Measurements from ENCODE around the gene COPG2. TPM values are rescaled to one million over a fixed set of nuclear protein-coding genes. Genes with fewer than 3 reads are reported as not detected.
A peak's percentile ranks its signal among the peaks of the same experiment; 100 is the strongest.

Gene COPG2
- polyA plus RNA-seq, 6 donors from 2014 or later, result 1.5 to 7.3 (median 2.0) TPM; not detected in 1

GRCh38 chr7:130500463-130500862 is 168.1 kb downstream of the COPG2 start:
- no peak overlapping the region for H3K4me3 Mint-ChIP-seq
- no peak overlapping the region for H3K27ac Mint-ChIP-seq
- no peaks in the 10 kb centered on the region for H3K9me3 Mint-ChIP-seq
- DNase-seq (no peak), ATAC-seq (ENCODE audit: low read depth in 2 of 2) (no peak)
- no peaks in the 10 kb centered on the region for H3K27me3 Mint-ChIP-seq
- peaks cover 0 to 7% of the 10 kb centered on the region in 2 donors for H3K36me3 Mint-ChIP-seq
- no peaks in the 10 kb centered on the region for H3K4me1 Mint-ChIP-seq

- ATAC-seq (ENCODE audit: low read depth in 2 of 2) (no peak), DNase-seq (no peak)
- Mint-ChIP-seq H3K27me3 (peaks cover 23 to 27% (median 23%) of the 10 kb centered on the region in 3 donors), H3K27ac (no peak overlapping the region), H3K9me3 (peaks cover 0 to 6% (median 2%) of the 10 kb centered on the region in 7 donors), H3K4me3 (no peak overlapping the region), H3K36me3 (no peaks in the 10 kb centered on the region), H3K4me1 (peaks cover 8 to 29% (median 17%) of the 10 kb centered on the region in 3 donors)
Observed at GRCh38 chr7:130494431-130494858, 174.1 kb downstream of the COPG2 start.

- Mint-ChIP-seq H3K4me3 (peak overlapping the region; percentile 23 to 86 (median 73)), H3K27me3 (peaks cover 23 to 38% (median 33%) of the 10 kb centered on the region in 3 donors), H3K36me3 (no peaks in the 10 kb centered on the region), H3K27ac (no peak overlapping the region), H3K9me3 (peaks cover 0 to 6% (median 2%) of the 10 kb centered on the region in 7 donors), H3K4me1 (peaks cover 8 to 29% (median 17%) of the 10 kb centered on the region in 3 donors)
- no peak for DNase-seq
- no peak for ATAC-seq (ENCODE audit: low read depth in 2 of 2)
Observed at GRCh38 chr7:130493275-130493873, 175.2 kb downstream of the COPG2 start.

GRCh38 chr7:130492523-130493274 is 175.8 kb downstream of the COPG2 start:
- no peak for ATAC-seq (ENCODE audit: low read depth in 2 of 2)
- H3K9me3 Mint-ChIP-seq, result peaks cover 0 to 6% (median 2%) of the 10 kb centered on the region in 7 donors
- DNase-seq, result no peak
- H3K27me3 Mint-ChIP-seq, result peaks cover 23 to 38% (median 33%) of the 10 kb centered on the region in 3 donors
- H3K27ac Mint-ChIP-seq, result no peak overlapping the region
- H3K4me1 Mint-ChIP-seq, result peaks cover 8 to 29% (median 17%) of the 10 kb centered on the region in 3 donors
- H3K4me3 Mint-ChIP-seq, result peak overlapping the region; percentile 55 to 86 (median 73)
- no peaks in the 10 kb centered on the region for H3K36me3 Mint-ChIP-seq

GRCh38 chr7:130491841-130492522 is 176.6 kb downstream of the COPG2 start, which contains the start of gene MEST:
Gene MEST (plus strand): TSS chr7:130492085. CDS start chr7:130492314, 229 bp downstream.
- no peaks in the 10 kb centered on the region for H3K36me3 Mint-ChIP-seq
- H3K27ac Mint-ChIP-seq, result peak within 1 kb of the TSS in 1 of 6 donors; percentile 92
- H3K4me3 Mint-ChIP-seq, result peak within 1 kb of the TSS; percentile 73 to 86 (median 80)
- peaks cover 0 to 6% (median 2%) of the 10 kb centered on the region in 7 donors for H3K9me3 Mint-ChIP-seq
- H3K4me1 Mint-ChIP-seq, result peaks cover 11 to 32% (median 20%) of the 10 kb centered on the region in 3 donors
- H3K27me3 Mint-ChIP-seq, result peaks cover 28 to 41% (median 34%) of the 10 kb centered on the region in 3 donors
- DNase-seq, result no peak
- peak; percentile 42 to 43 for ATAC-seq (ENCODE audit: low read depth in 2 of 2)

GRCh38 chr7:130490888-130491804 is 177.4 kb downstream of the COPG2 start:
- no peak for DNase-seq
- Mint-ChIP-seq H3K27ac (peak overlapping the region in 1 of 6 donors; percentile 92), H3K4me3 (peak overlapping the region; percentile 73 to 86 (median 76)), H3K27me3 (peaks cover 35 to 43% (median 39%) of the 10 kb centered on the region in 3 donors), H3K4me1 (peaks cover 18 to 37% (median 29%) of the 10 kb centered on the region in 3 donors), H3K9me3 (peaks cover 0 to 6% (median 2%) of the 10 kb centered on the region in 7 donors), H3K36me3 (no peaks in the 10 kb centered on the region)
- ATAC-seq (ENCODE audit: low read depth in 2 of 2), result peak; percentile 33 to 39

GRCh38 chr7:130490311-130490791 is 178.2 kb downstream of the COPG2 start:
- H3K4me1 Mint-ChIP-seq, result peaks cover 26 to 45% (median 37%) of the 10 kb centered on the region in 3 donors
- peaks cover 39 to 48% (median 46%) of the 10 kb centered on the region in 3 donors for H3K27me3 Mint-ChIP-seq
- peak overlapping the region in 5 of 8 donors; percentile 15 to 77 (median 74) for H3K4me3 Mint-ChIP-seq
- H3K27ac Mint-ChIP-seq, result no peak overlapping the region
- no peak for ATAC-seq (ENCODE audit: low read depth in 2 of 2)
- DNase-seq, result no peak
- peaks cover 0 to 6% (median 2%) of the 10 kb centered on the region in 7 donors for H3K9me3 Mint-ChIP-seq
- no peaks in the 10 kb centered on the region for H3K36me3 Mint-ChIP-seq

GRCh38 chr7:130489140-130489983 is 179.2 kb downstream of the COPG2 start:
- Mint-ChIP-seq H3K27me3 (peaks cover 47 to 49% (median 48%) of the 10 kb centered on the region in 3 donors), H3K4me3 (peak overlapping the region in 1 of 8 donors; percentile 74), H3K9me3 (peaks cover 0 to 6% (median 2%) of the 10 kb centered on the region in 7 donors), H3K4me1 (peaks cover 33 to 46% (median 41%) of the 10 kb centered on the region in 3 donors), H3K36me3 (no peaks in the 10 kb centered on the region), H3K27ac (no peak overlapping the region)
- DNase-seq, result no peak
- no peak for ATAC-seq (ENCODE audit: low read depth in 2 of 2)

GRCh38 chr7:130488392-130489139 is 180.0 kb downstream of the COPG2 start:
- peak overlapping the region in 4 of 8 donors; percentile 5 to 74 (median 29) for H3K4me3 Mint-ChIP-seq
- no peak for ATAC-seq (ENCODE audit: low read depth in 2 of 2)

GRCh38 chr7:130486954-130487436 is 181.6 kb downstream of the COPG2 start:
- ATAC-seq (ENCODE audit: low read depth in 2 of 2), result no peak
- Mint-ChIP-seq H3K27me3 (peaks cover 39 to 48% (median 43%) of the 10 kb centered on the region in 3 donors), H3K27ac (peak overlapping the region in 3 of 6 donors; percentile 64 to 80 (median 77))

More at GRCh38 chr7:130488392-130489139, 180.0 kb downstream of the COPG2 start:
- Mint-ChIP-seq H3K27me3 (peaks cover 46 to 47% (median 46%) of the 10 kb centered on the region in 3 donors), H3K9me3 (peaks cover 0 to 6% (median 2%) of the 10 kb centered on the region in 7 donors), H3K4me1 (peaks cover 33 to 42% (median 41%) of the 10 kb centered on the region in 3 donors), H3K27ac (peak overlapping the region in 1 of 6 donors; percentile 17), H3K36me3 (no peaks in the 10 kb centered on the region)
- DNase-seq, result no peak

More at GRCh38 chr7:130486954-130487436, 181.6 kb downstream of the COPG2 start:
- peak overlapping the region; percentile 89 to 93 (median 91) for H3K4me3 Mint-ChIP-seq
- H3K9me3 Mint-ChIP-seq, result peaks cover 0 to 2% (median 0%) of the 10 kb centered on the region in 7 donors
- H3K4me1 Mint-ChIP-seq, result peaks cover 28 to 34% (median 30%) of the 10 kb centered on the region in 3 donors
- DNase-seq, result no peak
- no peaks in the 10 kb centered on the region for H3K36me3 Mint-ChIP-seq
